Osteocyte (in vitro differentiated cells): Measurements from ENCODE around the gene PTPRG. TPM values are rescaled to one million over a fixed set of nuclear protein-coding genes. Genes with fewer than 3 reads are reported as not detected.

Experiments used
- DNase-seq: peaks from one replicate; pipeline ENCODE4 v3.0.0; 2021; ENCODE audit warnings: mixed read lengths; ENCODE audit not compliant: unreplicated experiment; ENCODE audit errors: extremely low spot score
- H3K27ac Mint-ChIP-seq: one replicate; pipeline ENCODE4 v1.8.0; 2021; ENCODE audit warnings: mild to moderate bottlenecking, mixed read lengths; ENCODE audit not compliant: unreplicated experiment
- H3K27me3 Mint-ChIP-seq: one replicate; pipeline ENCODE4 v1.8.0; 2021; ENCODE audit warnings: mixed read lengths; ENCODE audit not compliant: unreplicated experiment
- H3K36me3 Mint-ChIP-seq: one replicate; pipeline ENCODE4 v1.8.0; 2021; ENCODE audit warnings: mixed read lengths; ENCODE audit not compliant: unreplicated experiment
- H3K4me1 Mint-ChIP-seq: one replicate; pipeline ENCODE4 v1.8.0; 2021; ENCODE audit warnings: mixed read lengths; ENCODE audit not compliant: unreplicated experiment
- H3K4me3 Mint-ChIP-seq: one replicate; pipeline ENCODE4 v1.8.0; 2021; ENCODE audit warnings: mild to moderate bottlenecking, moderate library complexity, mixed read lengths; ENCODE audit not compliant: unreplicated experiment
- H3K9me3 Mint-ChIP-seq: one replicate; pipeline ENCODE4 v1.8.0; 2021; ENCODE audit warnings: mixed read lengths; ENCODE audit not compliant: unreplicated experiment
- CTCF ChIP-seq: fragments of 200-600 bp; sonication (generic); IDR thresholded peaks from 2 replicates; pipeline ENCODE4 v1.5.0; 2021; ENCODE audit warnings: antibody characterized with exemption, mild to moderate bottlenecking, moderate library complexity
- total RNA-seq: library from RNA; stranded (reverse); gene quantifications from 2 replicates; pipeline ENCODE4 v1.2.1, GENCODE V29; 2021

Gene PTPRG
- total RNA-seq, 1 donor from 2014 or later = 48.1 TPM

GRCh38 chr3:61634678-61635077, 73.3 kb downstream of the PTPRG start:
- Mint-ChIP-seq H3K27ac (no peak overlapping the region), H3K4me1 (peaks cover 54% of the 10 kb centered on the region), H3K36me3 (peaks cover 11% of the 10 kb centered on the region), H3K27me3 (peaks cover 42% of the 10 kb centered on the region), H3K4me3 (no peak overlapping the region), H3K9me3 (peaks cover 7% of the 10 kb centered on the region)
- TF ChIP-seq CTCF = no peak
- no peak for DNase-seq

- Mint-ChIP-seq H3K36me3 (peaks cover 13% of the 10 kb centered on the region), H3K27ac (no peak overlapping the region), H3K4me3 (no peak overlapping the region), H3K4me1 (peaks cover 33% of the 10 kb centered on the region), H3K27me3 (peaks cover 64% of the 10 kb centered on the region), H3K9me3 (peaks cover 7% of the 10 kb centered on the region)
- TF ChIP-seq CTCF = no peak
- no peak for DNase-seq
Observed at GRCh38 chr3:61637088-61638051, 76.0 kb downstream of the PTPRG start.

- Mint-ChIP-seq H3K4me3 (no peak overlapping the region), H3K4me1 (peaks cover 37% of the 10 kb centered on the region), H3K36me3 (peaks cover 4% of the 10 kb centered on the region), H3K27me3 (peaks cover 59% of the 10 kb centered on the region), H3K27ac (peak overlapping the region; percentile 12), H3K9me3 (peaks cover 7% of the 10 kb centered on the region)
- no peak for TF ChIP-seq CTCF
- no peak for DNase-seq
Observed at GRCh38 chr3:61638741-61639140, 77.4 kb downstream of the PTPRG start.

- TF ChIP-seq CTCF = no peak
- H3K36me3 Mint-ChIP-seq = peaks cover 4% of the 10 kb centered on the region
- H3K4me1 Mint-ChIP-seq = peaks cover 36% of the 10 kb centered on the region
- H3K27me3 Mint-ChIP-seq = peaks cover 49% of the 10 kb centered on the region
- H3K27ac Mint-ChIP-seq = no peak overlapping the region
- DNase-seq = no peak
- H3K9me3 Mint-ChIP-seq = peaks cover 11% of the 10 kb centered on the region
- H3K4me3 Mint-ChIP-seq = no peak overlapping the region
Observed at GRCh38 chr3:61639991-61640390, 78.6 kb downstream of the PTPRG start.

- no peak for TF ChIP-seq CTCF
- Mint-ChIP-seq H3K9me3 (peaks cover 7% of the 10 kb centered on the region), H3K4me3 (no peak overlapping the region), H3K27ac (no peak overlapping the region), H3K36me3 (peaks cover 5% of the 10 kb centered on the region), H3K27me3 (peaks cover 59% of the 10 kb centered on the region), H3K4me1 (peaks cover 17% of the 10 kb centered on the region)
- no peak for DNase-seq
Observed at GRCh38 chr3:61645148-61645547, 83.8 kb downstream of the PTPRG start.
